ENCODE data around the gene TMEM116. TPM values are rescaled to one million over a fixed set of nuclear protein-coding genes. Genes with fewer than 3 reads are reported as not detected.
A peak's percentile ranks its signal among the peaks of the same experiment; 100 is the strongest.

Gene TMEM116
- total RNA-seq, 2 donors from 2014 or later, result 13.5 to 13.9 TPM

DNA sequence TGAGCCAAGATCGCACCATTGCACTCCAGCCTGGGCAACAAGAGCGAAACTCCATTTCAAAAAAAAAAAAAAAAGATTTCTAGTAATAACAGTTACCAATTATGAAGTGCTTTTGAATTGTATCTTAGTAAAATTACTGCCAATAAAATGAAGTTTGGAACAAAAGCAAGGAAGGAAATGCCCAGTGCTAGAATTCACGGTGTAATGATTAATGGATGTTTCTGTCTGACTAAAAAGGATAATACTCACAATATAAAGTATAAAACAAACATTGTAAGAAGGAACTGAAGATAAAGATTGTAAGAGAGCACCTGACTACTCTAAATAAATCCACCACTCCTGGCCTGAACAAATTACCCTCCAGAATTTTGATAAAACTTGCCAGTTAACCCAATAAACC lies 4.0 kb downstream of the TMEM116 start:
- no peaks in the 10 kb centered on the region for H3K9me3 ChIP-seq
- no peak overlapping the region for H3K27ac ChIP-seq

DNA sequence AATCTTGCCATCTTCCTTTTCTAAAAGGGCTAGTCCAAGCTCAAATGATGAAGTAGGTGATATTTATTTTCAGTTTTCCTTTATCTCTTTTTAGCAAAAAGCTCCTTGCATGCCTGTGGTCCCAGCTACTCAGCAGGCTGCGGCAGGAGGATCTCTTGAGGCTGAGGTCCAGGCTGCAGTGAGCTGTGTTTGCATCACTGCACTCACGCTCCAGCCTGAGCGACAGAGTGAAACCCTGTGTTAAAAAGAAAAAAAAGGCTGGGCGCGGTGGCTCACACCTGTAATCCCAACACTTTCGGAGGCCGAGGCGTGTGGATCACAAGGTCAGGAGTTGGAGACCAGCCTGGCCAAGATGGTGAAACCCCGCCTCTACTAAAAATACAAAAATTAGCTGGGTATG lies 5.0 kb downstream of the TMEM116 start:
- ATAC-seq (ENCODE audit: insufficient number of reproducible peaks, low FRiP score, low read depth) (no peak), DNase-seq (ENCODE audit: low spot score) (no peak)
- no peaks in the 10 kb centered on the region for H3K36me3 ChIP-seq
- no peak overlapping the region for H3K27ac ChIP-seq
- no peaks in the 10 kb centered on the region for H3K27me3 ChIP-seq (replicated peaks; ENCODE audit: insufficient read depth)
- H3K4me1 ChIP-seq (ENCODE audit: control insufficient read depth in 1 of 2, low read depth in 2 of 2), result peaks cover 6 to 29% of the 10 kb centered on the region in 2 donors
- H3K4me3 ChIP-seq, result no peak overlapping the region
- TF ChIP-seq, protein P1, sequence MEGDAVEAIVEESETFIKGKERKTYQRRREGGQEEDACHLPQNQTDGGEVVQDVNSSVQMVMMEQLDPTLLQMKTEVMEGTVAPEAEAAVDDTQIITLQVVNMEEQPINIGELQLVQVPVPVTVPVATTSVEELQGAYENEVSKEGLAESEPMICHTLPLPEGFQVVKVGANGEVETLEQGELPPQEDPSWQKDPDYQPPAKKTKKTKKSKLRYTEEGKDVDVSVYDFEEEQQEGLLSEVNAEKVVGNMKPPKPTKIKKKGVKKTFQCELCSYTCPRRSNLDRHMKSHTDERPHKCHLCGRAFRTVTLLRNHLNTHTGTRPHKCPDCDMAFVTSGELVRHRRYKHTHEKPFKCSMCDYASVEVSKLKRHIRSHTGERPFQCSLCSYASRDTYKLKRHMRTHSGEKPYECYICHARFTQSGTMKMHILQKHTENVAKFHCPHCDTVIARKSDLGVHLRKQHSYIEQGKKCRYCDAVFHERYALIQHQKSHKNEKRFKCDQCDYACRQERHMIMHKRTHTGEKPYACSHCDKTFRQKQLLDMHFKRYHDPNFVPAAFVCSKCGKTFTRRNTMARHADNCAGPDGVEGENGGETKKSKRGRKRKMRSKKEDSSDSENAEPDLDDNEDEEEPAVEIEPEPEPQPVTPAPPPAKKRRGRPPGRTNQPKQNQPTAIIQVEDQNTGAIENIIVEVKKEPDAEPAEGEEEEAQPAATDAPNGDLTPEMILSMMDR (IDR thresholded peaks at IDR 0.05), result no peak
- no peaks in the 10 kb centered on the region for H3K9me3 ChIP-seq

More for the DNA sequence above, 4.0 kb downstream of the TMEM116 start:
- H3K27me3 ChIP-seq (replicated peaks; ENCODE audit: insufficient read depth), result no peaks in the 10 kb centered on the region
- no peak for DNase-seq (ENCODE audit: low spot score)
- H3K4me3 ChIP-seq, result no peak overlapping the region
- no peaks in the 10 kb centered on the region for H3K36me3 ChIP-seq
- TF ChIP-seq, protein P1 (IDR thresholded peaks at IDR 0.05), result no peak
- peaks cover 6 to 29% of the 10 kb centered on the region in 2 donors for H3K4me1 ChIP-seq (ENCODE audit: control insufficient read depth in 1 of 2, low read depth in 2 of 2)
- ATAC-seq (ENCODE audit: insufficient number of reproducible peaks, low FRiP score, low read depth), result no peak

DNA sequence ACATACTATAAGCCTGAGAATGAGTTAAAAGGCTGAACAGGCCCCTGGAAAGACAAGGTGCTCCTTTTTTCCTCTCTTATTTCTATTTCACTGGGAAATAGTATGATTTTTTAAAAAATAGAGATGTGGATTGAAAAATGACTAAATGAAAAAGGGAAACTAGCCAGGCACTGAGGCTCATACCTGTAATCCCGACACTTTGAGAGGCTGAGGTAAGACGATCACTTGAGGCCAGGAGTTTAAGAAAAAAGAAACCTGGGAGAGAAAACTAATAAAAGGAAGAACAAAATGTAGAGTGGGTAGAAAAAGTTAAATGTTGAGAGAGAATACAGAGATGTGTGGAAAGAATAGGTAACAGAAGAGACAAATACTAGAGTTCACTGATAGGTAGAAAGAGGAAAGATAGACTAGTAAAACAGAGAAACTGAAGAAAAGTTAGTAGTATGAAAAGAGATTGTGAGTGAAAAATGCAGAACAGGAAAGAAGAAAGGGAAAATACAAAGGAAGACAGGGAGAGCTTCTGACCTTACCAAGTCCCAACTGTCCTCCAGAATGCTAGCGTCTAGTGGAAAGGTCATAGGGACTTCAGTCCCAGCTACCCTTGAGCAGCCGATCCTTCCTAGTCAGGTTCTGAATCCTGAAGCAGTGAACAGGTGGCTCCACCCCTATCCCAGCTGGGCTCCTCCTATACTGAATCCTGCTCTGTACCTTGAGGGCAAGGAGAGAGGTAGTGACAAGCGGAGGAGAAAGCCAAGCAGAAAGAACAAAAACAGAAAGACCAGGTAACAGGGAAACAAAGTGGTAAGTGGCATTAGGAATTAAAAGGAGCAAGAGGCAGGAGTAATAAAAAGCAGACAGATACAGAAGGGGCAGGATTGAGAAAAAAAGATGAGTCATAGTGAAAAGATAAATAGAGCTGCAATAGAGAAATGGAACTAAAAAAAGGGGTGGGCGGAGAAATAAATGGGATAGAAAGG lies 7.3 kb downstream of the TMEM116 start:
- Histone ChIP-seq H3K4me1 (ENCODE audit: control insufficient read depth in 1 of 2, low read depth in 2 of 2) (peaks cover 14 to 30% of the 10 kb centered on the region in 2 donors), H3K27ac (no peak overlapping the region), H3K36me3 (no peaks in the 10 kb centered on the region), H3K9me3 (no peaks in the 10 kb centered on the region), H3K4me3 (no peak overlapping the region), H3K27me3 (replicated peaks; ENCODE audit: insufficient read depth) (no peaks in the 10 kb centered on the region)
- TF ChIP-seq, protein P1 (IDR thresholded peaks at IDR 0.05), result no peak
- ATAC-seq (ENCODE audit: insufficient number of reproducible peaks, low FRiP score, low read depth) (no peak), DNase-seq (ENCODE audit: low spot score) (no peak)

DNA sequence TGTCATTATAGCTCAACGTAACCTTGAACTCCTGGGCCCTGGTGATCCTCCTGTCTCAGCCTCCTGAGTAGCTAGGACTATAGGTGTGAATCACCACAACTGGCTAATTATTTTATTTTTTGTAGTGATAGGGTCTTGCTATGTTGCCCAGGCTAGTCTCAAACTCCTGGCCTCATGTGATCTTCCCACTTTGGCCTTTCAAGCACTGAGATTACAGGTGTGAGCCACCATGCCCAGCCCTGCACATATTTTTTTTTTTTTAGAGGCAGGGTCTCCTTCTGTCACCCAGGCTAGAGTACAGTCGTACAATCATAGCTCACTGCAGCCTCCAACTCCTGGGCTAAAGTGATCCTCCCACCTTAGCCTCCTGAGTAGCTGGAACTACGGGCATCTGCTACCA lies 8.9 kb downstream of the TMEM116 start:
- Histone ChIP-seq H3K4me1 (ENCODE audit: control insufficient read depth in 1 of 2, low read depth in 2 of 2) (peaks cover 14 to 39% of the 10 kb centered on the region in 2 donors), H3K4me3 (no peak overlapping the region), H3K36me3 (no peaks in the 10 kb centered on the region), H3K9me3 (no peaks in the 10 kb centered on the region), H3K27me3 (replicated peaks; ENCODE audit: insufficient read depth) (no peaks in the 10 kb centered on the region), H3K27ac (no peak overlapping the region)
- DNase-seq (ENCODE audit: low spot score), result no peak
- TF ChIP-seq, protein P1 (IDR thresholded peaks at IDR 0.05), result no peak
- no peak for ATAC-seq (ENCODE audit: insufficient number of reproducible peaks, low FRiP score, low read depth)

DNA sequence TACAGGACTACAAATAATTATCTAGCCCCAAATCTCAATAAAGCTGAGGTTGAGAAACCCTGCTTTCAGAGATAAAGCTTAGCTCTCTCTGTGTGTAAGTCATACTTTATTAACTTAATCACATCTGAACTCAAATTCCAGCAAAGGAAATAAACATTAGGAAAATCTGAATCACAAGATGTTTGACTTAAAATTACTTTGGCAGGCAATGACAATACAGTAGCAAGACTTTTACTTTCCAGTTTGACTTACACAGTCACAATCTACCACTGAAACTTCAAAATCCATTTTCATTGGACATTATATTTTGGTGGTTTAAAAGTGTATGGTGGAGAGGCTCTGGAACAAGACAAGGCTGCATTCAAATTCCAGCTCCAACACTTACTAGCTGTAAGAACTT lies 11.4 kb downstream of the TMEM116 start:
- no peak for DNase-seq (ENCODE audit: low spot score)
- TF ChIP-seq, protein P1 (IDR thresholded peaks at IDR 0.05), result no peak
- Histone ChIP-seq H3K4me3 (peak overlapping the region; percentile 27), H3K36me3 (no peaks in the 10 kb centered on the region), H3K27me3 (replicated peaks; ENCODE audit: insufficient read depth) (no peaks in the 10 kb centered on the region), H3K4me1 (ENCODE audit: control insufficient read depth in 1 of 2, low read depth in 2 of 2) (peaks cover 14 to 50% of the 10 kb centered on the region in 2 donors), H3K9me3 (no peaks in the 10 kb centered on the region), H3K27ac (peak overlapping the region; percentile 40 to 68)
- ATAC-seq (ENCODE audit: insufficient number of reproducible peaks, low FRiP score, low read depth), result peak; percentile 75
